Omental fat pad (tissue), 4 donors: ENCODE results near the gene KCNMB2. TPM values are rescaled to one million over a fixed set of nuclear protein-coding genes. Genes with fewer than 3 reads are reported as not detected.

ENCODE experiments used
- ATAC-seq: fragments of 150-250 bp; one replicate; pipeline ENCODE4 v1.9.1; 2016; ENCODE audit warnings: mild to moderate bottlenecking, moderate library complexity; ENCODE audit not compliant: low FRiP score
- DNase-seq: peaks from one replicate; pipeline ENCODE4 v3.0.0-alpha.2; 2019; ENCODE audit warnings: low spot score
- total RNA-seq, 4 donors: library from RNA; depleted of rRNA; stranded (reverse); fragments of >200 nt; gene quantifications; one replicate each; pipeline ENCODE4 v1.1.0, GENCODE V29; 2016
- TF ChIP-seq, protein P1 (sequence below), 3 donors: fragments of 450-650 bp; IDR thresholded peaks; one replicate each; pipeline ENCODE4 v1.5.1; 2016 to 2017; ENCODE audit warnings: antibody characterized with exemption in 3 of 3, mild to moderate bottlenecking in 3 of 3, moderate library complexity in 2 of 3

KCNMB2 gene
- total RNA-seq, 4 donors from 2014 or later, result 0.24 to 0.65 TPM; not detected in 2

DNA sequence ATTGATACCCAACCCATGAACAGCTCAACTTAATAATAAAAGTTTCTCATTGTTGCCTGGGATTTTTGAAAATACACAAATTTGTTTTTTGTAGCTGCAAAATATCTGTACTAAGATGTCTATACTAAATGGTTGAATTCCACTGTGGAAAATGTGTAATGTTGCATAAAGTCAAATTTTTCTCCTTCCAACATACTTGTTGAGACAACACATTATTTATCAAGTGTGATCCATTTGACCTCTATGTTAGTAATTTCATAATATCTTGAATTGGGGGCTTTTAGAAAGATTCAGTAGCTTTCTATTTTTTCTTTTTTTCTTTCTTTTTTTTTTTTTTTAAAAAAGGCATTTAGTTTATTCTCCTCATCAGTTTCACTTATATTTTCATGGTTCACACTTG, 88.0 kb downstream of the KCNMB2 start:
- DNase-seq, result no peak
- no peak for ATAC-seq
- TF ChIP-seq, protein P1, sequence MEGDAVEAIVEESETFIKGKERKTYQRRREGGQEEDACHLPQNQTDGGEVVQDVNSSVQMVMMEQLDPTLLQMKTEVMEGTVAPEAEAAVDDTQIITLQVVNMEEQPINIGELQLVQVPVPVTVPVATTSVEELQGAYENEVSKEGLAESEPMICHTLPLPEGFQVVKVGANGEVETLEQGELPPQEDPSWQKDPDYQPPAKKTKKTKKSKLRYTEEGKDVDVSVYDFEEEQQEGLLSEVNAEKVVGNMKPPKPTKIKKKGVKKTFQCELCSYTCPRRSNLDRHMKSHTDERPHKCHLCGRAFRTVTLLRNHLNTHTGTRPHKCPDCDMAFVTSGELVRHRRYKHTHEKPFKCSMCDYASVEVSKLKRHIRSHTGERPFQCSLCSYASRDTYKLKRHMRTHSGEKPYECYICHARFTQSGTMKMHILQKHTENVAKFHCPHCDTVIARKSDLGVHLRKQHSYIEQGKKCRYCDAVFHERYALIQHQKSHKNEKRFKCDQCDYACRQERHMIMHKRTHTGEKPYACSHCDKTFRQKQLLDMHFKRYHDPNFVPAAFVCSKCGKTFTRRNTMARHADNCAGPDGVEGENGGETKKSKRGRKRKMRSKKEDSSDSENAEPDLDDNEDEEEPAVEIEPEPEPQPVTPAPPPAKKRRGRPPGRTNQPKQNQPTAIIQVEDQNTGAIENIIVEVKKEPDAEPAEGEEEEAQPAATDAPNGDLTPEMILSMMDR (IDR thresholded peaks at IDR 0.05), result no peak

DNA sequence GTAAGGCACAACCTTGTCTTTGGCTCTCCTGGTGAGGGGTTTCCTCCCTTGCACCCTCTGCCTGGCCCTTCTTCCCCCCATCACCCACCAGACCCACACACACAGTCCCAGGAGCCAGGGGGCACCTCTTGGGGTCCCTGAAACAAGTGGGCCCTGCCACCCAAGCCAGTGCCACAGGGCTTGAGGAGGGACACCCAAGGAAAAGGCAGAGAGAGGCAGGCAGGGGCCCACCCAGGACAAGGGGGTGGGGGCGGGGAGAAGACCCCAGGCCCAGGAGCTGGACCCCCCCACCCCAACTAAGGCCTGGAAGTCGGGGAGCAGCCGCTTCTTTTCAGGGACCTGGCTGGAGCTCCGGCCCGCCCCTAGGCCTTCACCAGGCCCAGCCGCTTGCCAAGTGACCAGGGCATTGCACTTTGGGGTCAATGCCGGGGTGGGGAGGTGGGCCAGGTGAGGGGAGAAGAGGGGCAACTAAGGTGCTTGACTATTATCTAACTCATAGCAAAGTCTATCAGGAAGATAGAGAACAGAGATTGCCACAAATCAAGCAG, 88.9 kb downstream of the KCNMB2 start:
- TF ChIP-seq, protein P1 (IDR thresholded peaks at IDR 0.05), result no peak
- DNase-seq, result no peak
- no peak for ATAC-seq

DNA sequence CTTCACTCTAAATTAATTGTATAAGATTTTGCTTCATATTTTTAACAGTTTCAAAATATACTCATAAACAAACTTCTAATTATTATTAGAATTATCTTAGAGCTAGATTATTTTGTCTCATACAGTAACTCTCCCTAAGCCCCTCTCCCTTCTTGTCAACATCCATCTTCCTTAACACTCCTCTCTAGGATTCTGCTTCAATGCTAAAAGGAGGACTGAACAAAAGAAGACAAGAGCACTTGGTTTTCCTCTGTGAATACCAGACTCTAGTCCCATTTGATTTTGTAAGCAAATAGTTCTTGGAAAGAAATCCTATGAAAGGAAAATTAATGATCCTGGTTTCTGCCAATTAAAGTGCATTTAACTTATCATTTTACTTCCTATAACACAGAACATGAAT, 91.8 kb downstream of the KCNMB2 start:
- no peak for ATAC-seq
- no peak for DNase-seq
- TF ChIP-seq, protein P1 (IDR thresholded peaks at IDR 0.05), result no peak

DNA sequence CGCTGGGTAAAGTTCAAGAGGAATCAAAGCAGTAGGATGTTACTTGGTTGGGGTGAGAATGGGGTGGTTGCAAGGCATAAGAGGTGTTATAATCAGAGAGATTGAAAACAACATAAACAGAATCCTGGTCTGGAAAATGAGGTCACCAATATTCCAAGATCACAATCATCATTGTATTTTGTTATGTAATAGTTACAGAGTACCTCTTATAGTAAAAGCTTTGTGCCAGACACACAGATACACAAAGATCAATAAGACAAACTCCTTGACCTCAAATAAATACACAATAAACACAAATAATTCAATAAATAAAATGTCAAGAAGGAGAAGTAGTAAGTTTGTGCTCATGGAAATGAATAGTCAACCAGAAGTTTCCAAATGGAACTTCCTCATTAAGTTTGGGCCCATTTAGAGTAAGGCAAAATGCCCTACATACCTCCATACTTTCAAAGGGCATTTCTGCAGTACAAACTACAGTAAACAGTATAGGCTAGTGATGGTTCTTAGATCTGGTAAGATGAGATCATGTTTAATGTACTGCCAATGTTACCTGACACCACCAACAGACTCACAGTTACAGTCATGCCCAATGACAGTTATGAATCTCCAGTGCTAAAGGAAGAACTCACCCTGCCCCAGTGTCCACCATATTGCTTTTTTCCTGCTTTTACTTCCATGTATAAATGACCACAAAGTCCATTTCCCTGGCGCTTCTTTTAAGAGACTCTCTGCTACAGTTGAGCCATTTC, 93.4 kb downstream of the KCNMB2 start:
- TF ChIP-seq, protein P1 (IDR thresholded peaks at IDR 0.05), result no peak
- DNase-seq (no peak), ATAC-seq (no peak)

DNA sequence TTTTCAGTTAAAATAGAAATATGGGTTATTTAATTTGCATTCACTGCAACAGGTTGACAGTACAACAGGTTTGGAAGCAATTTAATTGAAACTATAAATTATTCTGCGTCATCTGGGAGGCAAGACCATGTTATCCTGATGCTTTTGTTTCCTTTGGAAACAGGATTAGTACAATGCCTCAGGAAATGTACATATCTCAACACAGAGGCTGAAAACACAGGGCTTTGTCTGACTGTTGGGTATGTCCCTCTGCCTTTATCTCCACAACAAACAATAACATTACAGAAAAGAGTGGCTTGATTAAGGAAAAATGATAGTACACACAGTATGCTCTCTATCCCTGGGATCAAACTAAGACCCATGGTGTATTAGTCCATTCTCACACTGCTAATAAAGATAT, 95.7 kb downstream of the KCNMB2 start:
- DNase-seq (no peak), ATAC-seq (no peak)
- TF ChIP-seq, protein P1 (IDR thresholded peaks at IDR 0.05), result no peak

DNA sequence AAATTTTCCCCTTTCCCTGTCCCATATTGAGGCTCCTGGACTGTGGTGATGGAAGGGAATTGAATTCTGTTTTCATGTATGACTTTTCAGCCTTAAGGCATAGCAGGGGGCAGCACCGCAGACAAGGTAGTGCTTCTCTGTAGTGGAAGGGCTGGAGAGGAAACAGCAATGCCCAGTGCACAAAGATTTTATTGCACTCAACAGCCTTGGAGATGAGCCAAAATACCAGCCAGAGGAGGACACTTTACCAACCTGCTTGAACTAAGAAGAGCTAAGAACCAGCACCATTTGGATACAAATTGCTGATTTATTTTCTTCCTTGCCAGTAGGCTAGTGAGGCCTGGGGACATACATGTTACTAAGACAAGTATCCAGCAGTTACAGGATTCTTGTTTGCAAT, 98.7 kb downstream of the KCNMB2 start:
- ATAC-seq, result no peak
- no peak for DNase-seq
- TF ChIP-seq, protein P1 (IDR thresholded peaks at IDR 0.05), result no peak

DNA sequence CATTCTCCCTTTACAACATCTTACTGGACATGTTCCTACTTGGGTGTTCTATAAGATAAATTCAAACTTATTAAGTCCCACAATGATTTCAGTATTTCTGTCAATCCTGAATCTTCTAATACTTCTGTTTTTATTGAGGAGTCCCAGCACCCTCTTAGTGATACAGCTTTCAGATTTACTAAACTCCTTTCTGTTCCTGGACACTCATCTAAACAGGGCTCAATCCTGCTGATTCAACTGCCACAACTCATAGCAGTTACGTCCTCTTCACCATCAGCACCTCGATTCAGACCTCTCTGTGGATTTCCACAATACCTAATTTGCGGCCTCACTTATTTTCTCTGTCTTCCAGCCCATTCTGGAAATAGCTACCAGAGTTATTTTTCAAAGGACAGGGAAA, 101.6 kb downstream of the KCNMB2 start:
- ATAC-seq, result no peak
- TF ChIP-seq, protein P1 (IDR thresholded peaks at IDR 0.05), result no peak
- DNase-seq, result no peak
